ENCODE measurements around the gene GDF15.
"Not testable (repeated sequence)": the region's sequence is repeated elsewhere in the genome, so short reads cannot be mapped to it uniquely, and the experiment has no call there.

GDF15 gene

DNA sequence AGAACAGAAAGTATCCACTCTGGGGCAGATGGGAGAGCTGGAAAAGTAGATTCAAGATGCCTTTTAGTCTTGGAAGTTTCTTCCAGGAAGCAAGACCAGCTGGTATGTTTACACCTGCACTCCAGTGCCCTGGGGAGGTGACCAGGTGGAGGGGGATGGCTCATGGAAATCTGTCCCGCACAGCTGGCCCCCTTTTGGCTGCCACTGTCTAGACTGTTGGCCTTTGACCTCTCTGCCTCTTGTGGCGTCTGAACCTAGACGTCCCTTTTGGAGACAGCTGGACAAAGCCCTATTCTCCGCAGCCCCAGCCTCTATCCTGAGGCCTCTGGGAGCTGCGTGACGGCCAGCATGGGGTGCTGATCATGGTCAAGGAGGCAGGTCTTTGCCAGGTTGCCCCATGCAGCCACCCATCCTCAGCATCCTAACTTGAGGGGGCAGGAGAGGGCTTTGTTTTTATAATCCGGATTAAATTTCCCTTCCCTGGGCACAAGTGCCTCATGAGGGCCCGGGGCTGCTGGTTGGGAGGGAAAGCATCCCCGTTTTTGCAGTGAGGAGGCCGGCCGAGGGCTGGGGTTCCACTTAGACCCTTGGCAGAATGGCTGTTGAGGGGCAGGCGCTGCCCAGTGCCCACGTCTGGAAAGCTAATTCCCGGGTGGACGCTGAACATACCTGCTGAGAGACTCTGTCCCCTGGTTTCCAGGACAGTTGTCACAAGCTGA, 17.3 kb upstream of the GDF15 start:
- no peak overlapping the region for H3K27ac Mint-ChIP-seq (ENCODE audit: low read depth)
- no peaks in the 10 kb centered on the region for H3K27me3 Mint-ChIP-seq
- ATAC-seq (replicated peaks; ENCODE audit: extremely low read depth, poor library complexity, severe bottlenecking): no peak
- H3K4me1 Mint-ChIP-seq: peaks cover 8% of the 10 kb centered on the region
- no peak overlapping the region for H3K4me3 Mint-ChIP-seq
- peaks cover 11% of the 10 kb centered on the region for H3K36me3 Mint-ChIP-seq (ENCODE audit: insufficient read depth)
- no peak for DNase-seq (ENCODE audit: low spot score in 2 of 2)
- H3K9me3 Mint-ChIP-seq: no peaks in the 10 kb centered on the region

DNA sequence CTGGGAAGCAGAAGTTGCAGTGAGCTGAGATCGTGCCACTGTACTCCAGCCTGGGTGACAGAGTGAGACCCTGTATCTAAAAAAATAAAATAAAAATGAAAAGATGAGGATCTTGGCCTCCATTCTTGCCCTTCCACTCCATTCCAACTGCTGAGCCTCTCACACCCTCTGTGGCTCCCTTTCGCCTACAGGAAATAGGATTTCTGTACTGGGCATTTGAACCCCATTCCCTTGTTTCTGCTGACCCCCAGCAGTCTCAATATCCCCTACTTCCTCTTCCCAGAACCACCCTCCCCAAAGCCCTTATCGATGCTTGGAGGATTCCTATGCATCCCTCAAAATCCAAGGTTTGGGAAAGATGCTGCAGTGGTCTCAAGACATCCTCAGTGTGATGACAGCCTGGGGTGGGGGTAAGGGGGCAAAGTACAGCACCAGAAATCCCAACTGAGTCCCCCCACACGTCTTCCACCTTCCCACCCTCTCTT, 12.5 kb upstream of the GDF15 start:
- peaks cover 13% of the 10 kb centered on the region for H3K4me1 Mint-ChIP-seq
- no peaks in the 10 kb centered on the region for H3K27me3 Mint-ChIP-seq
- ATAC-seq (replicated peaks; ENCODE audit: extremely low read depth, poor library complexity, severe bottlenecking) (no peak), DNase-seq (ENCODE audit: low spot score in 2 of 2) (no peak)
- H3K36me3 Mint-ChIP-seq (ENCODE audit: insufficient read depth): peaks cover 1% of the 10 kb centered on the region
- H3K27ac Mint-ChIP-seq (ENCODE audit: low read depth): peak overlapping the region; percentile 25
- peak overlapping the region; percentile 42 for H3K4me3 Mint-ChIP-seq
- no peaks in the 10 kb centered on the region for H3K9me3 Mint-ChIP-seq

DNA sequence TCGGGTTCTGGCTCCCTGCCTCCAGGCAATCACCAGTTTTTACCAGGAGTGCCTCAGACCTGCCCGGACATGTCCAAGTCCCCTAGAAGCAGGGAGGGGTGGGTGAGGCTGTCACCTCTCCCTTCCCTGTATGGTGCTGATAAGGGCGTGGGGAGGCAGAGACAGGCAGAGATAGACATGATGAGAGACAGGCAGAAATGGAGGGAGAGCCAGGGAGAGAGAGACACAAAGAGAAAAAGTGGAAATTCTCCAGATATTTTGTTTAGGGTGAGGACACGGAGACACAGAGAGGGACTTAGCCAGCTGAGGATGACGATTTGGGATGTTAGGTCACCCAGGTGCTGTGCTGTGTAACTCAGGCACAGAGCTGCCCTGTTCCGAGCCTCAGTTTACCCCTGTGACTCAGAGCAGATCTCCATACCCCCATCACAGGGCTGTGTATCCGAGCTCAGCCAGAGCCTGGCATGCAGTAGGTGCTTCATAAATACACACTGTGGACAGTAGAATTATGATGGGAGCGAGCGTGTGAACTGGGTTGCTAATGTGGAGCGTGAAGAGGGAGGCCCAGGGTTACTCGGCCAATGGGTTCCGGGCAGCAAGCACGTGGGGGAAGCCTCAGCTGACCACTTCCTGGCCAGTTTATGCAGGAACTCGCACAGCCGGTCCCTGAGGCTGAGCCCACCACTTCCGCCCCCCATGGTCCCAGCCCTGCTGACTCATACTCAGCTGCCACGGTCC, 11.9 kb upstream of the GDF15 start:
- DNase-seq (ENCODE audit: low spot score in 2 of 2) (peak in 1 of 2 donors; percentile 44), ATAC-seq (replicated peaks; ENCODE audit: extremely low read depth, poor library complexity, severe bottlenecking) (peak; percentile 83)
- Mint-ChIP-seq H3K27ac (ENCODE audit: low read depth) (peak overlapping the region; percentile 25), H3K4me3 (peak overlapping the region; percentile 42), H3K27me3 (no peaks in the 10 kb centered on the region), H3K4me1 (peaks cover 13% of the 10 kb centered on the region), H3K9me3 (no peaks in the 10 kb centered on the region), H3K36me3 (ENCODE audit: insufficient read depth) (peaks cover 1% of the 10 kb centered on the region)

DNA sequence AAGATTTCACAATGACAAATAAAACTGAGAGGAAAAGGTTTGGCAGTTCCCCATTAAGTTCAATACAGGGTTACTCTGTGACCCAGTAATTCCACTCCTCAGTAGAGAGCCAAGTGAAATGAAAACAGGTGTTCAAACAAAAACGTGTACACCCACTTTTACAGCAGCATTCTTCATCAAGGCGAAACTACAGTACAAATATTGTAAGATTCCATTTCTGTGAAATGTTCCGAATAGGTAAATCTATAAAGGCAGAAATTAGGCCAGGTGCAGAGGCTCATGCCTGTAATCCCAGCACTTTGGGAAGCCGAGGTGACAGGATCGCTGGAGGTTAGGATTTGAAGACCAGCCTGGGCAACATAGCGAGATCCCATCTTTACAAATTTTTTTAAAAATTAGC, 8.9 kb upstream of the GDF15 start:
- Mint-ChIP-seq H3K4me3 (no peak overlapping the region), H3K27me3 (peaks cover 4% of the 10 kb centered on the region), H3K4me1 (peaks cover 13% of the 10 kb centered on the region), H3K9me3 (no peaks in the 10 kb centered on the region), H3K36me3 (ENCODE audit: insufficient read depth) (peaks cover 3% of the 10 kb centered on the region), H3K27ac (ENCODE audit: low read depth) (no peak overlapping the region)
- ATAC-seq (replicated peaks; ENCODE audit: extremely low read depth, poor library complexity, severe bottlenecking): no peak
- no peak for DNase-seq (ENCODE audit: low spot score in 2 of 2)

DNA sequence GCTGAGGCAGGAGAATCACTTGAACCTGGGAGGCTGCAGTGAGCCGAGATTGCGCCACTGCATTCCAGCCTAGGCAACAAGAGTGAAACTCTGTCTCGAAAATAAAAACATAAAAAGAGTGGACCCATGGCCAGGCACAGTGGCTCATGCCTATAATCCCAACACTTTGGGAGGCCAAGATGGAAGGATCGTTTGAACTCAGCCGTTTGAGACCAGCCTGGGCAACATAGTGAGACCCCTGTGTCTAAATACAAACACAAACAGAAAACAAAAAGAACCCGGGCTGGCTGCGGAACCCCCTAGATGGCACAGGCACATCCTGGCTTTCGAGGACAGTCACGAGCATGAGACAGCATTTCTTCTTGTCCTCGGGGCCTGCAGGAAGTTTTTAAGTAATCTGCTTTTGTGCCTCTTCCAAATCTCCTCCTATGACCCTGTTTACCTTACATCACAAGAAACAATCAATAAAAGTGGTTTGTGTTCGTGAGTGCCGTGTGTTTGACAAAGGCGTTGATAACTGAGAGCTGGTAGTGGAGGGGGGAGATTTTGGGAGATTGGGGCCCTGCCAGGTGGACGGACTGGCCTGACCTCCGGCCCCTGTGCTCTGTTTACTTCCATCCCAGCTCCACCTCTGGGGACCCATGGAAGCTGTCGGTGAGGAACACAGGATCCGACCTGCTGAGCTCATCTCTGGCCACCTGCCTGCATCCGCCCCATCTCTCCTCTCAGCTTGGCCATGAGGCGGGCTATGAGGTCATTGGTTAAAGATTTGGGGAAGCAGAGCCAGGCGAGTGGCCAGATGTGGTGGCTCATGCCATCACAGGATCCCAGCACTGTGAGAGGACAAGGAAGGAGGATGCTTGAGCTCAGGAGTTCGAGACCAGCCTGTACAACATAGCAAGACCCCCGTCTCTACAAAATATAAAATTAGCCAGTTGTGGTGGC, 5.9 kb upstream of the GDF15 start:
- Mint-ChIP-seq H3K27ac (ENCODE audit: low read depth) (no peak overlapping the region), H3K27me3 (peaks cover 17% of the 10 kb centered on the region), H3K9me3 (no peaks in the 10 kb centered on the region), H3K4me1 (no peaks in the 10 kb centered on the region), H3K36me3 (ENCODE audit: insufficient read depth) (peaks cover 3% of the 10 kb centered on the region), H3K4me3 (no peak overlapping the region)
- DNase-seq (ENCODE audit: low spot score in 2 of 2) (no peak), ATAC-seq (replicated peaks; ENCODE audit: extremely low read depth, poor library complexity, severe bottlenecking) (no peak)

DNA sequence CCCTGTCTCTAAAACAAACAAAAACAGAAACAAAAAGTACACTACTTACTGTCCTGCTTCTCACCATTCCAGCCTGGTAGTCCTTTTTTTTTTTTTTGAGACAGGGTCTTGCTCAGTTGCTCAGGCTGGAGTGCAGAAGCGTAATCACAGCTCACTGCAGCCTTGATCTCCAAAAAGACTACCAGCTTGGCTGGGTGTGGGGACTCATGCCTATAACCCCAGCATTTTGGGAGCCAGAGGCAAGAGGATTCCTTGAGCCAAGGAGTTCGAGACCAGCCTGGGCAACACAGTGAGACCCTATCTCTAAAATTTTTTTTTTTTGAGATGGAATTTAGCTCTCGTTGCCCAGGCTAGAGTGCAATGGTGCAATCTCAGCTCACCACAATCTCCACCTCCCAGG, 5.1 kb upstream of the GDF15 start:
- ATAC-seq (replicated peaks; ENCODE audit: extremely low read depth, poor library complexity, severe bottlenecking): no peak
- no peaks in the 10 kb centered on the region for H3K4me1 Mint-ChIP-seq
- DNase-seq (ENCODE audit: low spot score in 2 of 2): no peak
- H3K9me3 Mint-ChIP-seq: no peaks in the 10 kb centered on the region
- H3K27me3 Mint-ChIP-seq: peaks cover 17% of the 10 kb centered on the region
- H3K36me3 Mint-ChIP-seq (ENCODE audit: insufficient read depth): peaks cover 1% of the 10 kb centered on the region
- H3K27ac Mint-ChIP-seq (ENCODE audit: low read depth): no peak overlapping the region
- no peak overlapping the region for H3K4me3 Mint-ChIP-seq

DNA sequence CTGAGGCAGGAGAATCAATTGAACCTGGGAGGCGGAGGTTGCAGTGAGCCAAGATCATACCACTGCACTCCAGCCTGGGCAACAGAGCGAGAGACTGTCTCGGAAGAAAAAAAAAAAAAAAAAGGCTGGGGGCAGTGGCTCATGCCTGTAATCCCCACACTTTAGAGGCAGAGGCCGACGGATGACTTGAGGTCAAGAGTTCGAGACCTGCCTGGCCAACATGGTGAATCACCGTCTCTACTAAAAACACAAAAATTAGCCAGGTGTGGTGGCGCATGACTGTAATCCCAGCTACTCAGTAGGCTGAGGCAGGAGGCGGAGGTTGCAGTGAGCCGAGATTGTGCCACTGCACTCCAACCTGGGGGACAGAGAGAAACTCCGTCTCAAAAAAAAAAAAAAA, 2.3 kb upstream of the GDF15 start:
- H3K9me3 Mint-ChIP-seq; DNase-seq (ENCODE audit: low spot score in 2 of 2); H3K4me1 Mint-ChIP-seq; H3K36me3 Mint-ChIP-seq (ENCODE audit: insufficient read depth); H3K27ac Mint-ChIP-seq (ENCODE audit: low read depth); ATAC-seq (replicated peaks; ENCODE audit: extremely low read depth, poor library complexity, severe bottlenecking); H3K4me3 Mint-ChIP-seq: not testable (repeated sequence)
- H3K27me3 Mint-ChIP-seq: peaks cover 17% of the 10 kb centered on the region

DNA sequence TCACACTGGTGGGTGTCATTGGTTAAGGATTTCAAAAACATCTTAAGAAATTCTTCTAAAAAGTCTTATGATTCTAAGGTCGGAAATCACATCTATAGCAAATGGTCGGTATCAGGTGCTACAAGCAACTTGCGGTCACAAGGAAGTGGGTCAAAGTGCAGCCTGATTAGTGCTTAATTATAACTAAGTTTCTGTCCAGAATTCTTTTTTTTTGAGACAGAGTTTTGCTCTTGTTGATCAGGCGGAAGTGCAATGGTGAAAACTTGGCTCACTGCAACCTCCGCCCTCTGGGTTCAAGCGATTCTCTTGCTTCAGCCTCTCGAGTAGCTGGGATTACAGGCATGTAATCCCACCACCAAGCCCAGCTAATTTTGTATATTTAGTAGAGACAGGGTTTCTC, 1.2 kb upstream of the GDF15 start:
- DNase-seq (ENCODE audit: low spot score in 2 of 2): no peak
- Mint-ChIP-seq H3K4me1 (peaks cover 6% of the 10 kb centered on the region), H3K27ac (ENCODE audit: low read depth) (no peak overlapping the region), H3K4me3 (no peak overlapping the region), H3K27me3 (peaks cover 17% of the 10 kb centered on the region), H3K9me3 (no peaks in the 10 kb centered on the region), H3K36me3 (ENCODE audit: insufficient read depth) (peaks cover 9% of the 10 kb centered on the region)
- no peak for ATAC-seq (replicated peaks; ENCODE audit: extremely low read depth, poor library complexity, severe bottlenecking)

DNA sequence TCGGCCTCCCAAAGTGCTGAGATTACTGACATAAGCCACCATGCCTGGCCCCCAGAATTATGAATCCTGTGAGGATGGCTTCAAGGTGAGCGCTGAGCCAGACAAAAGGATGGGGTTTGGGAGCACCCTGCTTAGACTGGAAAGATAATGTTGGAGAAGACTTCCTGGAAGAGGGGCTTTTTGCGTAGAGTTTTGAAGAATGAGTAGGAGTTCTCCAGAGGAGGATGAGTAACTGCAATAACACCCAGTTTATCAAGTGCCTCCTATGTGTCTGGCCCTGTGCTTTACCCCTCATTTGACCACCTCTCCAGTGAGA, 641 bp upstream of the GDF15 start:
- Mint-ChIP-seq H3K9me3 (no peaks in the 10 kb centered on the region), H3K4me3 (no peak overlapping the region), H3K36me3 (ENCODE audit: insufficient read depth) (peaks cover 9% of the 10 kb centered on the region), H3K4me1 (peaks cover 6% of the 10 kb centered on the region), H3K27ac (ENCODE audit: low read depth) (no peak overlapping the region), H3K27me3 (peaks cover 17% of the 10 kb centered on the region)
- ATAC-seq (replicated peaks; ENCODE audit: extremely low read depth, poor library complexity, severe bottlenecking) (no peak), DNase-seq (ENCODE audit: low spot score in 2 of 2) (no peak)

DNA sequence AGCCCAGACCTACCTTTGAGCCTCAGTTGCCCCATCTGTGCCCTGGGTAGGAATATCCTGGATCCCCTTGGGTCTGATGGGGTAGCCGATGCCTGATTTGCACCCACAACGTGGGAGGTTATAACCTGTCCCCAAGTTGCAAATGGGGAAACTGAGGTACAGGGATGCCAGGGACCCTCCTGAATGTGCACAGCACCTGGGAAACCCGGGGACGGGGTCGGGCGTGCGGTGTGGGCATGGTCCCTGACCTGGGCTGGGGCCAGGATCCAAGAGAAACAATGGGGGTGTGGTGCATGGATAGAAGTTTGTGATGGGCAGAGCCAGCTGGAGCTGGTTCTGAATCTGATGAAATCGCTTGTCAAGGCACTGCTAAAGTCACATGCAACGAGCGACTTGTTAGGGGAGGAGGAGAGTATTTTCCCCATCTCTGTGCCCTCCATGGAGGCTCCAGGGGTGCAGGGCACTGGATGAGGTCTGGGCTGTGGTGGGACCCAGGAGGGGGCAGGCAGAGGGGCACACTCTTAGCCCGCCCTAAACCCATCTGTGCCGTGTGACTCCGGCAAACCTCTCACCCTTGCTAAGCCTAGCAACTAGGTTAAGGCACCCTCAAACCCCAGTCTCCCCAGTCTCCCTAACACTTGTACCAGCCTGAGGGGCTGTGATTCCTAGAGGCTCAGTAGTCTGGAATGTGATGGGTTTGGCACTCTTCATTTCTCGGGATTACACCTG, 749 bp downstream of the GDF15 start:
- H3K27ac Mint-ChIP-seq (ENCODE audit: low read depth): no peak overlapping the region
- H3K27me3 Mint-ChIP-seq: peaks cover 16% of the 10 kb centered on the region
- H3K36me3 Mint-ChIP-seq (ENCODE audit: insufficient read depth): peaks cover 8% of the 10 kb centered on the region
- no peaks in the 10 kb centered on the region for H3K9me3 Mint-ChIP-seq
- DNase-seq (ENCODE audit: low spot score in 2 of 2) (no peak), ATAC-seq (replicated peaks; ENCODE audit: extremely low read depth, poor library complexity, severe bottlenecking) (no peak)
- no peak overlapping the region for H3K4me3 Mint-ChIP-seq
- H3K4me1 Mint-ChIP-seq: peaks cover 6% of the 10 kb centered on the region

DNA sequence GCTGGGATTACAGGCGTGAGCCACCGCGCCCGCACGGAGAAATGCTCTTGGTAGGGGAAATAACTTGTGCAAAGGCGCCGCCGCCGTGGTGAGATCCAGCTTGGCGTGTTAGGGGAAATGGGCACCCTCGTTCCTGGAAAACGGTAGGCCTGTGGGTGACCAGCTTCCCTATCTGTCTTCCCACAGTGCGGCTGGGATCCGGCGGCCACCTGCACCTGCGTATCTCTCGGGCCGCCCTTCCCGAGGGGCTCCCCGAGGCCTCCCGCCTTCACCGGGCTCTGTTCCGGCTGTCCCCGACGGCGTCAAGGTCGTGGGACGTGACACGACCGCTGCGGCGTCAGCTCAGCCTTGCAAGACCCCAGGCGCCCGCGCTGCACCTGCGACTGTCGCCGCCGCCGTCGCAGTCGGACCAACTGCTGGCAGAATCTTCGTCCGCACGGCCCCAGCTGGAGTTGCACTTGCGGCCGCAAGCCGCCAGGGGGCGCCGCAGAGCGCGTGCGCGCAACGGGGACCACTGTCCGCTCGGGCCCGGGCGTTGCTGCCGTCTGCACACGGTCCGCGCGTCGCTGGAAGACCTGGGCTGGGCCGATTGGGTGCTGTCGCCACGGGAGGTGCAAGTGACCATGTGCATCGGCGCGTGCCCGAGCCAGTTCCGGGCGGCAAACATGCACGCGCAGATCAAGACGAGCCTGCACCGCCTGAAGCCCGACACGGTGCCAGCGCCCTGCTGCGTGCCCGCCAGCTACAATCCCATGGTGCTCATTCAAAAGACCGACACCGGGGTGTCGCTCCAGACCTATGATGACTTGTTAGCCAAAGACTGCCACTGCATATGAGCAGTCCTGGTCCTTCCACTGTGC, 2.4 kb downstream of the GDF15 start:
- DNase-seq (ENCODE audit: low spot score in 2 of 2) (peak; percentile 48 to 71), ATAC-seq (replicated peaks; ENCODE audit: extremely low read depth, poor library complexity, severe bottlenecking) (peak; percentile 79)
- Mint-ChIP-seq H3K27ac (ENCODE audit: low read depth) (no peak overlapping the region), H3K27me3 (peaks cover 5% of the 10 kb centered on the region), H3K4me3 (peak overlapping the region; percentile 63), H3K4me1 (peaks cover 6% of the 10 kb centered on the region), H3K9me3 (no peaks in the 10 kb centered on the region), H3K36me3 (ENCODE audit: insufficient read depth) (peaks cover 8% of the 10 kb centered on the region)
